OCI-LY3 (cell line): ENCODE results near the gene SURF6.
"Not testable (repeated sequence)": the region's sequence is repeated elsewhere in the genome, so short reads cannot be mapped to it uniquely, and the experiment has no call there.

ENCODE experiments used
- H2AFZ ChIP-seq: fragments of 200-600, 300-600 bp; shearing (Covaris generic); 2 replicates; pipeline ENCODE4 v1.6.0; 2014; ENCODE audit warnings: antibody characterized with exemption, low read depth, low read length
- H3K27ac ChIP-seq: fragments of 200-600, 300-600 bp; sonication (generic); 2 replicates; pipeline ENCODE4 v1.5.1; 2014; ENCODE audit warnings: mild to moderate bottlenecking, low read length, moderate library complexity, mixed read lengths
- H3K27me3 ChIP-seq: fragments of 200-600, 300-600 bp; sonication (generic); 2 replicates; pipeline ENCODE4 v1.6.1; 2014; ENCODE audit warnings: low read depth, low read length, mixed read lengths
- H3K36me3 ChIP-seq: fragments of 200-600, 300-600 bp; sonication (generic); replicated peaks from 2 replicates; pipeline ENCODE3; 2014; ENCODE audit warnings: low read depth, low read length, mixed read lengths
- H3K4me1 ChIP-seq: fragments of 300-600, 200-600 bp; sonication (generic); 2 replicates; pipeline ENCODE4 v1.6.1; 2014; ENCODE audit warnings: low read length, mixed read lengths
- H3K4me2 ChIP-seq: fragments of 200-600, 300-600 bp; sonication (generic); 2 replicates; pipeline ENCODE4 v1.6.1; 2014; ENCODE audit warnings: low read length, mixed read lengths
- H3K4me3 ChIP-seq: fragments of 300-600, 200-600 bp; sonication (generic); 2 replicates; pipeline ENCODE4 v1.5.1; 2014; ENCODE audit warnings: antibody characterized with exemption, mild to moderate bottlenecking, low read length, moderate library complexity
- H3K79me2 ChIP-seq: fragments of 300-600, 200-600 bp; shearing (Covaris generic); 2 replicates; pipeline ENCODE4 v1.6.1; 2014; ENCODE audit warnings: mild to moderate bottlenecking, low read length, mixed read lengths
- H3K9ac ChIP-seq: fragments of 300-600, 200-600 bp; shearing (Covaris generic); 2 replicates; pipeline ENCODE4 v1.6.0; 2014; ENCODE audit warnings: mild to moderate bottlenecking, low read length, moderate library complexity
- H3K9me3 ChIP-seq: fragments of 200-600, 300-600 bp; shearing (Covaris generic); 2 replicates; pipeline ENCODE4 v1.6.1; 2014; ENCODE audit warnings: low read length, mixed read lengths; ENCODE audit not compliant: insufficient read depth
- H4K20me1 ChIP-seq: fragments of 200-600, 300-600 bp; sonication (generic); 2 replicates; pipeline ENCODE4 v1.6.1; 2016; ENCODE audit warnings: low read length, mixed read lengths; ENCODE audit not compliant: insufficient read depth
- CTCF ChIP-seq: fragments of 200-600, 300-600 bp; sonication (generic); IDR thresholded peaks from 2 replicates; pipeline ENCODE4 v1.5.1; 2014; ENCODE audit warnings: antibody characterized with exemption, low read length, low read depth
- EZH2phosphoT487 ChIP-seq: fragments of 200-600 bp; shearing (Covaris generic); IDR thresholded peaks from 2 replicates; pipeline ENCODE4 v1.6.1; 2018; ENCODE audit warnings: antibody characterized with exemption, mixed run types, low read depth

The SURF6 gene

GRCh38 chr9:133377721-133378216 is 41.8 kb upstream of the SURF6 start:
- peaks cover 18% of the 10 kb centered on the region for H4K20me1 ChIP-seq
- H3K4me2 ChIP-seq: no peak overlapping the region; the same call in 1 of the 2 replicates
- H3K4me1 ChIP-seq: peaks cover 11% of the 10 kb centered on the region; the same call in 1 of the 2 replicates
- H2AFZ ChIP-seq: no peak overlapping the region
- TF ChIP-seq EZH2phosphoT487 (no peak), CTCF (no peak)
- H3K9ac ChIP-seq: no peak overlapping the region
- H3K79me2 ChIP-seq: peaks cover 31% of the 10 kb centered on the region
- no peak overlapping the region for H3K4me3 ChIP-seq
- H3K27me3 ChIP-seq: no peaks in the 10 kb centered on the region
- H3K9me3 ChIP-seq: no peaks in the 10 kb centered on the region; the same call in 1 of the 2 replicates
- peaks cover 5% of the 10 kb centered on the region for H3K36me3 ChIP-seq
- H3K27ac ChIP-seq: no peak overlapping the region

- H3K4me2 ChIP-seq: not testable (repeated sequence)
Measured at GRCh38 chr9:133377280-133377679, 41.3 kb upstream of the SURF6 start.

GRCh38 chr9:133375724-133376654 is 40.0 kb upstream of the SURF6 start, which contains the start of the genes STKLD1 and SURF4:
Gene STKLD1, plus strand, starts transcription at chr9:133376366. Its CDS starts 108 bp downstream, at chr9:133376474.
Gene SURF4, minus strand, starts transcription at chr9:133376060. Its CDS starts 91 bp downstream, at chr9:133375969.
- no peaks in the 10 kb centered on the region for H3K27me3 ChIP-seq
- peak within 1 kb of the TSS; percentile 99 for H3K9ac ChIP-seq
- H3K4me2 ChIP-seq: peak within 1 kb of the TSS; percentile 77
- peaks cover 35% of the 10 kb centered on the region for H4K20me1 ChIP-seq
- peak within 1 kb of the TSS; percentile 60 for H3K27ac ChIP-seq
- H3K79me2 ChIP-seq: peaks cover 49% of the 10 kb centered on the region
- peaks cover 17% of the 10 kb centered on the region for H3K36me3 ChIP-seq
- peaks cover 11% of the 10 kb centered on the region; the same call in 1 of the 2 replicates for H3K4me1 ChIP-seq
- H3K9me3 ChIP-seq: no peaks in the 10 kb centered on the region
- TF ChIP-seq EZH2phosphoT487: no peak
- no peak for TF ChIP-seq CTCF
- H2AFZ ChIP-seq: peak within 1 kb of the TSS; percentile 61; the same call in 1 of the 2 replicates
- peak within 1 kb of the TSS; percentile 93 for H3K4me3 ChIP-seq

More at GRCh38 chr9:133377280-133377679, 41.3 kb upstream of the SURF6 start:
- H3K9ac ChIP-seq, H3K27ac ChIP-seq, H3K9me3 ChIP-seq, H2AFZ ChIP-seq, H3K4me3 ChIP-seq, H3K27me3 ChIP-seq, H3K36me3 ChIP-seq: not testable (repeated sequence)
- Histone ChIP-seq H3K4me1 (peaks cover 11% of the 10 kb centered on the region; the same call in 1 of the 2 replicates), H4K20me1 (peaks cover 22% of the 10 kb centered on the region), H3K79me2 (peaks cover 36% of the 10 kb centered on the region)

GRCh38 chr9:133375116-133375723 is 39.2 kb upstream of the SURF6 start:
- peaks cover 56% of the 10 kb centered on the region for H3K79me2 ChIP-seq
- peak overlapping the region; percentile 63 for H3K4me2 ChIP-seq
- peak overlapping the region; percentile 60 for H3K27ac ChIP-seq
- H3K9ac ChIP-seq: peak overlapping the region; percentile 99
- H3K4me1 ChIP-seq: peaks cover 11% of the 10 kb centered on the region; the same call in 1 of the 2 replicates
- H3K36me3 ChIP-seq: peaks cover 25% of the 10 kb centered on the region
- no peaks in the 10 kb centered on the region for H3K27me3 ChIP-seq
- H4K20me1 ChIP-seq: peaks cover 43% of the 10 kb centered on the region
- TF ChIP-seq EZH2phosphoT487 (no peak), CTCF (peak; percentile 38; the same call in 1 of the 2 replicates)
- no peaks in the 10 kb centered on the region for H3K9me3 ChIP-seq
- H3K4me3 ChIP-seq: peak overlapping the region; percentile 93
- H2AFZ ChIP-seq: no peak overlapping the region
